GM23338 (cell line): ENCODE data around the gene ELAPOR1. TPM values are rescaled to one million over a fixed set of nuclear protein-coding genes. Genes with fewer than 3 reads are reported as not detected.

ENCODE experiments used
- ATAC-seq: fragments of 200-7000 bp; cut with Tn5 transposase; 3 replicates; pipeline ENCODE4 v1.9.1; 2020
- DNase-seq: peaks from one replicate; pipeline ENCODE4 v3.0.0-alpha.2; 2015; ENCODE audit warnings: low spot score
- H2AFZ ChIP-seq: fragments of 200-600 bp; sonication (generic); 2 replicates; pipeline ENCODE4 v1.8.0; 2016; ENCODE audit warnings: antibody characterized with exemption, mild to moderate bottlenecking, moderate library complexity
- H3F3A ChIP-seq: fragments of 200-600 bp; sonication (generic); replicated peaks from 2 replicates; pipeline ENCODE4 v1.8.0; 2017; ENCODE audit warnings: antibody characterized with exemption, mixed run types, low read depth
- H3K27ac ChIP-seq: fragments of 200-600 bp; sonication (generic); 2 replicates; pipeline ENCODE4 v1.6.1; 2016; ENCODE audit warnings: low read depth
- H3K27me3 ChIP-seq: fragments of 200-600 bp; sonication (generic); 2 replicates; pipeline ENCODE4 v1.8.0; 2016; ENCODE audit warnings: mild to moderate bottlenecking, mixed run types, moderate library complexity; ENCODE audit not compliant: insufficient read depth
- H3K36me3 ChIP-seq: fragments of 200-600 bp; sonication (generic); 2 replicates; pipeline ENCODE4 v1.8.0; 2016; ENCODE audit warnings: mild to moderate bottlenecking; ENCODE audit not compliant: insufficient read depth
- H3K4me1 ChIP-seq: fragments of 200-600 bp; sonication (generic); 2 replicates; pipeline ENCODE4 v1.8.0; 2016; ENCODE audit warnings: mild to moderate bottlenecking, moderate library complexity; ENCODE audit not compliant: insufficient read depth
- H3K4me2 ChIP-seq: fragments of 200-600 bp; sonication (generic); 2 replicates; pipeline ENCODE4 v1.7.1; 2017; ENCODE audit warnings: mixed run types
- H3K4me3 ChIP-seq: fragments of 200-600 bp; sonication (generic); 2 replicates; pipeline ENCODE4 v1.6.1; 2016; ENCODE audit warnings: mixed run types
- H3K79me2 ChIP-seq: fragments of 200-600 bp; sonication (generic); replicated peaks from 2 replicates; pipeline ENCODE4 v1.8.0; 2017; ENCODE audit warnings: mild to moderate bottlenecking; ENCODE audit not compliant: insufficient read depth
- H3K9me2 ChIP-seq: fragments of 200-600 bp; sonication (generic); 2 replicates; pipeline ENCODE4 v1.8.0; 2017; ENCODE audit not compliant: insufficient read depth
- H4K20me1 ChIP-seq: fragments of 200-600 bp; sonication (generic); replicated peaks from 2 replicates; pipeline ENCODE4 v1.8.0; 2017; ENCODE audit warnings: mild to moderate bottlenecking; ENCODE audit not compliant: insufficient read depth
- H3K27ac Mint-ChIP-seq: 2 replicates; pipeline ENCODE4 v1.8.0; 2020; ENCODE audit warnings: inconsistent platforms, mild to moderate bottlenecking, moderate library complexity, mixed read lengths
- H3K27me3 Mint-ChIP-seq: 3 replicates; pipeline ENCODE4 v1.8.0; 2022; ENCODE audit warnings: low read depth, mild to moderate bottlenecking, moderate library complexity, mixed read lengths, inconsistent platforms; ENCODE audit not compliant: insufficient read depth, poor library complexity
- H3K36me3 Mint-ChIP-seq: 3 replicates; pipeline ENCODE4 v1.8.0; 2021; ENCODE audit warnings: low read depth, mild to moderate bottlenecking, inconsistent platforms, moderate library complexity, mixed read lengths
- H3K4me1 Mint-ChIP-seq: 3 replicates; pipeline ENCODE4 v1.8.0; 2020; ENCODE audit warnings: mild to moderate bottlenecking, inconsistent platforms, mixed read lengths
- H3K4me3 Mint-ChIP-seq: 3 replicates; pipeline ENCODE4 v1.8.0; 2021; ENCODE audit warnings: moderate library complexity, mild to moderate bottlenecking, inconsistent platforms, mixed read lengths
- H3K9me3 Mint-ChIP-seq: 3 replicates; pipeline ENCODE4 v1.8.0; 2020; ENCODE audit warnings: moderate library complexity, mild to moderate bottlenecking, inconsistent platforms, mixed read lengths
- CREB1 ChIP-seq: fragments of 250-450 bp; sonication (Bioruptor Pico); IDR thresholded peaks from 2 replicates; pipeline ENCODE4 v1.5.0; 2020; ENCODE audit warnings: low read depth, mild to moderate bottlenecking, moderate library complexity
- CTCF ChIP-seq, 2 experiments: fragments of 200-600 bp in 1 of 2; sonication (generic) in 1 of 2; conservative IDR thresholded peaks; 2 replicates each; pipeline versions ENCODE4 v1.5.1 to v1.6.1; 2016 to 2017; ENCODE audit warnings: antibody characterized with exemption in 2 of 2, low read depth in 2 of 2, mild to moderate bottlenecking in 2 of 2, moderate library complexity in 1 of 2
- EZH2phosphoT487 ChIP-seq: fragments of 200-600 bp; sonication (generic); IDR thresholded peaks from one replicate; pipeline ENCODE4 v1.8.1; 2018; ENCODE audit warnings: antibody characterized with exemption; ENCODE audit not compliant: unreplicated experiment
- NANOG ChIP-seq: IDR thresholded peaks from 2 replicates; pipeline ENCODE4 v1.6.1; 2016; ENCODE audit warnings: antibody characterized with exemption, borderline replicate concordance
- POLR2AphosphoS5 ChIP-seq: IDR thresholded peaks from 2 replicates; pipeline ENCODE4 v1.6.1; 2016; ENCODE audit warnings: antibody characterized with exemption, low read depth
- REST ChIP-seq: IDR thresholded peaks from one replicate; pipeline ENCODE4 v1.6.1; 2018; ENCODE audit warnings: antibody characterized with exemption; ENCODE audit not compliant: unreplicated experiment
- ZNF114 ChIP-seq: fragments of 250-450 bp; sonication (Bioruptor Pico); IDR thresholded peaks from 2 replicates; pipeline ENCODE4 v1.5.0; 2020; ENCODE audit warnings: mild to moderate bottlenecking, moderate library complexity
- ZNF462 ChIP-seq: fragments of 250-450 bp; sonication (Bioruptor Pico); IDR thresholded peaks from 2 replicates; pipeline ENCODE4 v1.5.0; 2020; ENCODE audit warnings: mild to moderate bottlenecking, moderate library complexity
- long read RNA-seq: library from polyadenylated mRNA; unstranded; transcript quantifications from one replicate; pipeline ENCODE4 v2.0.0, GENCODE V29; 2020; ENCODE audit not compliant: unreplicated experiment
- polyA plus RNA-seq: library from polyadenylated mRNA; unstranded; fragments of >200 nt; fragmentation: Nextera tagmentation; extraction: Ambion mirVana; gene quantifications from 2 replicates; pipeline ENCODE4 v1.2.1, GENCODE V29; 2016
- total RNA-seq: library from RNA; depleted of rRNA; stranded (reverse); fragments of >200 nt; shearing (Covaris generic); gene quantifications from 2 replicates; pipeline ENCODE4 v1.2.3, GENCODE V29; 2014; rRNA removed

ELAPOR1 gene
- 2.1 and 2.4 TPM in 2 replicates for total RNA-seq
- 0.92 and 1.2 TPM in 2 replicates for polyA plus RNA-seq
- long read RNA-seq, result 0 reads

- H3K79me2 ChIP-seq, result no peaks in the 10 kb centered on the region
- H3K27me3 Mint-ChIP-seq, result peaks cover 34% of the 10 kb centered on the region
- peak; percentile 75 for DNase-seq
- no peak for TF ChIP-seq CREB1 (CRISPR knock-in tag)
- peak; percentile 8 for TF ChIP-seq REST
- no peak for TF ChIP-seq NANOG
- peak; percentile 31 for TF ChIP-seq EZH2phosphoT487
- peak within 1 kb of the TSS; percentile 78 for H3K4me3 Mint-ChIP-seq
- no peaks in the 10 kb centered on the region for H3K9me3 Mint-ChIP-seq
- peaks cover 54% of the 10 kb centered on the region for H3K27me3 ChIP-seq
- H4K20me1 ChIP-seq, result no peaks in the 10 kb centered on the region
- H3K27ac Mint-ChIP-seq, result no peak within 1 kb of the TSS
- peak; percentile 68 for ATAC-seq
- H3K4me1 Mint-ChIP-seq, result peaks cover 7% of the 10 kb centered on the region
- H3K4me2 ChIP-seq, result peak within 1 kb of the TSS; percentile 89
- no peaks in the 10 kb centered on the region for H3K36me3 ChIP-seq
- peak within 1 kb of the TSS; percentile 99 for H2AFZ ChIP-seq
- no peaks in the 10 kb centered on the region for H3F3A ChIP-seq
- H3K36me3 Mint-ChIP-seq, result no peaks in the 10 kb centered on the region; the same call in 2 of the 3 replicates
- no peaks in the 10 kb centered on the region for H3K9me2 ChIP-seq
- peak within 1 kb of the TSS; percentile 83 for H3K4me3 ChIP-seq
- no peak within 1 kb of the TSS for H3K27ac ChIP-seq
- peaks cover 11% of the 10 kb centered on the region for H3K4me1 ChIP-seq
These were observed at the start of gene ELAPOR1 for GRCh38 chr1:109113590-109114341. TSS of gene ELAPOR1 (plus strand) at chr1:109114115. CDS start at chr1:109114184, 69 bp downstream.

- Histone ChIP-seq H3K79me2 (peaks cover 27% of the 10 kb centered on the region), H3K27me3 (no peaks in the 10 kb centered on the region), H3K27ac (no peak overlapping the region), H2AFZ (no peak overlapping the region), H3K4me3 (no peak overlapping the region), H3K4me1 (no peaks in the 10 kb centered on the region), H3K36me3 (peaks cover 25% of the 10 kb centered on the region), H3K4me2 (no peak overlapping the region), H4K20me1 (peaks cover 6% of the 10 kb centered on the region), H3F3A (0 out of 2 replicates have a peak, but pooled peaks cover 4% of the 10 kb centered on the region), H3K9me2 (no peaks in the 10 kb centered on the region)
- Mint-ChIP-seq H3K9me3 (no peaks in the 10 kb centered on the region), H3K27ac (no peak overlapping the region), H3K4me1 (no peaks in the 10 kb centered on the region), H3K36me3 (peaks cover 46% of the 10 kb centered on the region), H3K4me3 (no peak overlapping the region), H3K27me3 (no peaks in the 10 kb centered on the region)
- ATAC-seq, result no peak
- DNase-seq, result no peak
- TF ChIP-seq CREB1 (CRISPR knock-in tag), result no peak
- no peak for TF ChIP-seq ZNF462
- no peak for TF ChIP-seq CTCF (conservative IDR thresholded peaks at IDR 0.05; ENCODE audit: low read depth in 2 of 2)
- no peak for TF ChIP-seq ZNF114 (CRISPR knock-in tag)
- no peak for TF ChIP-seq POLR2AphosphoS5
These were observed 48.8 kb upstream of the ELAPOR1 start for GRCh38 chr1:109065137-109065536.
